Measurements from ENCODE around the gene NYAP2.

The NYAP2 gene

GRCh38 chr2:225600865-225601264 is 201.4 kb downstream of the NYAP2 start:
- Histone ChIP-seq H3K4me3 (ENCODE audit: low read depth, low read length, poor library complexity, severe bottlenecking) (no peak overlapping the region), H3K79me2 (ENCODE audit: insufficient read depth, low read length) (no peaks in the 10 kb centered on the region), H3K27me3 (ENCODE audit: insufficient read depth, low read length) (no peaks in the 10 kb centered on the region), H3K9me3 (ENCODE audit: low read length) (no peaks in the 10 kb centered on the region), H3K9ac (ENCODE audit: low read length) (no peak overlapping the region), H3K36me3 (ENCODE audit: insufficient read depth, low read length) (no peaks in the 10 kb centered on the region), H3K4me2 (ENCODE audit: low read length) (no peak overlapping the region), H3K27ac (ENCODE audit: low read depth, low read length, poor library complexity, severe bottlenecking) (no peak overlapping the region), H3K4me1 (ENCODE audit: insufficient read depth, low read length, severe bottlenecking) (no peaks in the 10 kb centered on the region), H3F3A (ENCODE audit: insufficient read depth, low read length) (no peaks in the 10 kb centered on the region), H4K20me1 (ENCODE audit: insufficient read depth, low read length) (no peaks in the 10 kb centered on the region), H2AFZ (ENCODE audit: low read length) (no peak overlapping the region), H3K9me2 (ENCODE audit: low read depth, low read length) (no peaks in the 10 kb centered on the region)
- TF ChIP-seq CTCF (IDR thresholded peaks at IDR 0.05; ENCODE audit: low read length) (no peak), EZH2 (IDR thresholded peaks at IDR 0.05; ENCODE audit: borderline replicate concordance, low read length) (no peak)

- Histone ChIP-seq H3K79me2 (ENCODE audit: insufficient read depth, low read length) (no peaks in the 10 kb centered on the region), H3K36me3 (ENCODE audit: insufficient read depth, low read length) (no peaks in the 10 kb centered on the region), H3K9me3 (ENCODE audit: low read length) (no peaks in the 10 kb centered on the region), H2AFZ (ENCODE audit: low read length) (no peak overlapping the region), H3K4me1 (ENCODE audit: insufficient read depth, low read length, severe bottlenecking) (no peaks in the 10 kb centered on the region), H4K20me1 (ENCODE audit: insufficient read depth, low read length) (no peaks in the 10 kb centered on the region), H3K4me3 (ENCODE audit: low read depth, low read length, poor library complexity, severe bottlenecking) (no peak overlapping the region), H3K9me2 (ENCODE audit: low read depth, low read length) (no peaks in the 10 kb centered on the region), H3K27me3 (ENCODE audit: insufficient read depth, low read length) (no peaks in the 10 kb centered on the region), H3K27ac (ENCODE audit: low read depth, low read length, poor library complexity, severe bottlenecking) (no peak overlapping the region), H3K9ac (ENCODE audit: low read length) (no peak overlapping the region), H3K4me2 (ENCODE audit: low read length) (no peak overlapping the region), H3F3A (ENCODE audit: insufficient read depth, low read length) (no peaks in the 10 kb centered on the region)
- TF ChIP-seq CTCF (IDR thresholded peaks at IDR 0.05; ENCODE audit: low read length) (no peak), EZH2 (IDR thresholded peaks at IDR 0.05; ENCODE audit: borderline replicate concordance, low read length) (no peak)
Measured at GRCh38 chr2:225602205-225602604, 202.7 kb downstream of the NYAP2 start.

- Histone ChIP-seq H3K36me3 (ENCODE audit: insufficient read depth, low read length) (no peaks in the 10 kb centered on the region), H3F3A (ENCODE audit: insufficient read depth, low read length) (no peaks in the 10 kb centered on the region), H3K9ac (ENCODE audit: low read length) (no peak overlapping the region), H3K4me1 (ENCODE audit: insufficient read depth, low read length, severe bottlenecking) (no peaks in the 10 kb centered on the region), H3K27me3 (ENCODE audit: insufficient read depth, low read length) (no peaks in the 10 kb centered on the region), H3K9me2 (ENCODE audit: low read depth, low read length) (no peaks in the 10 kb centered on the region), H3K4me2 (ENCODE audit: low read length) (no peak overlapping the region), H3K79me2 (ENCODE audit: insufficient read depth, low read length) (no peaks in the 10 kb centered on the region), H4K20me1 (ENCODE audit: insufficient read depth, low read length) (no peaks in the 10 kb centered on the region), H2AFZ (ENCODE audit: low read length) (no peak overlapping the region), H3K4me3 (ENCODE audit: low read depth, low read length, poor library complexity, severe bottlenecking) (no peak overlapping the region), H3K9me3 (ENCODE audit: low read length) (no peaks in the 10 kb centered on the region), H3K27ac (ENCODE audit: low read depth, low read length, poor library complexity, severe bottlenecking) (no peak overlapping the region)
- no peak for TF ChIP-seq CTCF (IDR thresholded peaks at IDR 0.05; ENCODE audit: low read length)
- TF ChIP-seq EZH2 (IDR thresholded peaks at IDR 0.05; ENCODE audit: borderline replicate concordance, low read length), result no peak
Measured at GRCh38 chr2:225608136-225608535, 208.6 kb downstream of the NYAP2 start.
